Neural cell (in vitro differentiated cells): Measurements from ENCODE around the gene SPRYD4. TPM values are rescaled to one million over a fixed set of nuclear protein-coding genes. Genes with fewer than 3 reads are reported as not detected.
"Not testable (repeated sequence)": the region's sequence is repeated elsewhere in the genome, so short reads cannot be mapped to it uniquely, and the experiment has no call there.

Experiments
- H2AFZ ChIP-seq: fragments of 200-600, 300-800 bp; sonication (generic), shearing (Covaris generic); 2 replicates; pipeline ENCODE4 v1.6.0; 2014; ENCODE audit warnings: low read depth, mild to moderate bottlenecking, antibody characterized with exemption, low read length, moderate library complexity
- H3F3A ChIP-seq: fragments of 200-600 bp; shearing (Covaris generic); 2 replicates; pipeline ENCODE4 v1.6.1; 2016; ENCODE audit warnings: mild to moderate bottlenecking, moderate library complexity, mixed read lengths, antibody characterized with exemption, low read length; ENCODE audit not compliant: insufficient read depth, poor library complexity, severe bottlenecking
- H3K27ac ChIP-seq: fragments of 200-600, 300-800 bp; sonication (generic), shearing (Covaris generic); 2 replicates; pipeline ENCODE4 v1.5.1; 2014; ENCODE audit warnings: mild to moderate bottlenecking, low read length, moderate library complexity
- H3K27me3 ChIP-seq: fragments of 300-800, 200-600 bp; sonication (generic), shearing (Covaris generic); 2 replicates; pipeline ENCODE4 v1.6.0; 2014; ENCODE audit warnings: mild to moderate bottlenecking, low read depth, low read length, moderate library complexity; ENCODE audit not compliant: insufficient read depth
- H3K36me3 ChIP-seq: fragments of 300-800, 200-600 bp; sonication (generic), shearing (Covaris generic); 2 replicates; pipeline ENCODE4 v1.5.1; 2014; ENCODE audit warnings: mild to moderate bottlenecking, antibody characterized with exemption, low read length, moderate library complexity; ENCODE audit not compliant: insufficient read depth
- H3K4me2 ChIP-seq: fragments of 300-800, 200-600 bp; sonication (generic), shearing (Covaris generic); 2 replicates; pipeline ENCODE4 v1.6.0; 2014; ENCODE audit warnings: mild to moderate bottlenecking, low read length
- H3K4me3 ChIP-seq: fragments of 300-800, 200-600 bp; sonication (generic), shearing (Covaris generic); 2 replicates; pipeline ENCODE4 v1.5.1; 2014; ENCODE audit warnings: mild to moderate bottlenecking, low read length, moderate library complexity
- H3K79me2 ChIP-seq: fragments of 200-600 bp; shearing (Covaris generic); replicated peaks from 2 replicates; pipeline ENCODE4 v1.6.0; 2014; ENCODE audit warnings: mild to moderate bottlenecking, low read length, moderate library complexity; ENCODE audit not compliant: insufficient read depth
- H3K9ac ChIP-seq: fragments of 300-800, 200-600 bp; sonication (generic), shearing (Covaris generic); 2 replicates; pipeline ENCODE4 v1.6.1; 2016; ENCODE audit warnings: mild to moderate bottlenecking, low read length, mixed read lengths
- H3K9me2 ChIP-seq: fragments of 200-600 bp; shearing (Covaris generic); 2 replicates; pipeline ENCODE4 v1.6.1; 2016; ENCODE audit warnings: mild to moderate bottlenecking, low read length, mixed read lengths; ENCODE audit not compliant: insufficient read depth
- H3K9me3 ChIP-seq: fragments of 200-600, 300-800 bp; sonication (generic), shearing (Covaris generic); 2 replicates; pipeline ENCODE4 v1.6.1; 2016; ENCODE audit warnings: mild to moderate bottlenecking, mixed run types, low read length, moderate library complexity, mixed read lengths
- H4K20me1 ChIP-seq: fragments of 200-600 bp; shearing (Covaris generic); 2 replicates; pipeline ENCODE4 v1.6.1; 2016; ENCODE audit warnings: mild to moderate bottlenecking, mixed run types; ENCODE audit not compliant: insufficient read depth
- EP300 ChIP-seq: fragments of 450-650 bp; conservative IDR thresholded peaks from 2 replicates; pipeline ENCODE4 v1.6.1; 2014; ENCODE audit warnings: antibody characterized with exemption, mild to moderate bottlenecking, moderate library complexity; ENCODE audit not compliant: poor library complexity, severe bottlenecking
- EZH2 ChIP-seq: fragments of 200-600, 300-800 bp; shearing (Covaris generic), sonication (generic); IDR thresholded peaks from 2 replicates; pipeline ENCODE4 v1.6.1; 2014; ENCODE audit warnings: antibody characterized with exemption, low read length, borderline replicate concordance, mild to moderate bottlenecking; ENCODE audit not compliant: insufficient read depth, poor library complexity, severe bottlenecking
- MXI1 ChIP-seq: fragments of 450-650 bp; conservative IDR thresholded peaks from 2 replicates; pipeline ENCODE4 v1.6.1; 2014; ENCODE audit warnings: antibody characterized with exemption, mild to moderate bottlenecking; ENCODE audit not compliant: poor library complexity, severe bottlenecking
- POLR2AphosphoS5 ChIP-seq: IDR thresholded peaks from 2 replicates; pipeline ENCODE4 v1.6.1; 2012
- RAD21 ChIP-seq: fragments of 450-650 bp; conservative IDR thresholded peaks from 2 replicates; pipeline ENCODE4 v1.6.1; 2014; ENCODE audit warnings: antibody characterized with exemption, mild to moderate bottlenecking, moderate library complexity
- SMC3 ChIP-seq: fragments of 450-650 bp; conservative IDR thresholded peaks from 2 replicates; pipeline ENCODE4 v1.6.1; 2014; ENCODE audit warnings: antibody characterized with exemption, mild to moderate bottlenecking, moderate library complexity; ENCODE audit not compliant: poor library complexity
- TAF1 ChIP-seq: IDR thresholded peaks from 2 replicates; pipeline ENCODE4 v1.6.1; 2012; ENCODE audit warnings: low read depth
- polyA plus RNA-seq: library from polyadenylated mRNA; depleted of rRNA; stranded (reverse); fragments of >200 nt; gene quantifications from 2 replicates; pipeline ENCODE4 v1.2.3, GENCODE V29; 2014
- TF ChIP-seq, protein P1 (sequence below): IDR thresholded peaks from 2 replicates; pipeline ENCODE4 v1.6.1; 2012; ENCODE audit warnings: borderline replicate concordance
- TF ChIP-seq, protein P2 (sequence below): fragments of 450-650 bp; IDR thresholded peaks from 2 replicates; pipeline ENCODE4 v1.5.1; 2014; ENCODE audit warnings: antibody characterized with exemption, mild to moderate bottlenecking, moderate library complexity; ENCODE audit not compliant: poor library complexity, severe bottlenecking

The SPRYD4 gene
- polyA plus RNA-seq, 1 donor from 2014 or later = 1.8 TPM

DNA sequence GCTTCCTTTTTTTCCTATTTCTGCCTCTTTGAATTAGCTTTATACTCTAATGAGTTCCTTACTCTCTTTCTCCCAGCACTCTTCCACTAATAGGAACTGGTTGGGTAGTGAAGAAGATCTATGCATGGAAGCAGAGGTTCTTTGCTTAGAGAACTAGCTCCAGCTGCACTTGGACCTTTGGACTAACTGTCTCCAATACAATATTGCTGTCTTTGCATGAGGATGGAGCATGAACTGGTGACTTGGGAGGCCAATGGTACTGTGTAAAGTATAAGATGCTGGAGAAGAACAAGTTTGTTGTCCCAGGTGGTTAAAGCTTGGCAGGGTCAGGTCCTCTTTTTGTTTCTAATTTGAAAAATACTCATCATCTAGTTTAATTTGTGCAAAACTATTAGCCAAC lies 22.0 kb downstream of the SPRYD4 start:
- Histone ChIP-seq H3K27ac (no peak overlapping the region), H3K79me2 (no peaks in the 10 kb centered on the region), H3K9ac (no peak overlapping the region), H3K4me2 (no peak overlapping the region), H3F3A (no peaks in the 10 kb centered on the region), H3K4me3 (no peak overlapping the region), H4K20me1 (no peaks in the 10 kb centered on the region), H3K36me3 (no peaks in the 10 kb centered on the region), H3K9me3 (peaks cover 6% of the 10 kb centered on the region), H3K27me3 (peaks cover 32% of the 10 kb centered on the region), H3K9me2 (no peaks in the 10 kb centered on the region), H2AFZ (no peak overlapping the region)
- TF ChIP-seq EP300 (no peak), EZH2 (no peak), POLR2AphosphoS5 (no peak), MXI1 (no peak), SMC3 (no peak), RAD21 (no peak), TAF1 (no peak)
- TF ChIP-seq, protein P1, sequence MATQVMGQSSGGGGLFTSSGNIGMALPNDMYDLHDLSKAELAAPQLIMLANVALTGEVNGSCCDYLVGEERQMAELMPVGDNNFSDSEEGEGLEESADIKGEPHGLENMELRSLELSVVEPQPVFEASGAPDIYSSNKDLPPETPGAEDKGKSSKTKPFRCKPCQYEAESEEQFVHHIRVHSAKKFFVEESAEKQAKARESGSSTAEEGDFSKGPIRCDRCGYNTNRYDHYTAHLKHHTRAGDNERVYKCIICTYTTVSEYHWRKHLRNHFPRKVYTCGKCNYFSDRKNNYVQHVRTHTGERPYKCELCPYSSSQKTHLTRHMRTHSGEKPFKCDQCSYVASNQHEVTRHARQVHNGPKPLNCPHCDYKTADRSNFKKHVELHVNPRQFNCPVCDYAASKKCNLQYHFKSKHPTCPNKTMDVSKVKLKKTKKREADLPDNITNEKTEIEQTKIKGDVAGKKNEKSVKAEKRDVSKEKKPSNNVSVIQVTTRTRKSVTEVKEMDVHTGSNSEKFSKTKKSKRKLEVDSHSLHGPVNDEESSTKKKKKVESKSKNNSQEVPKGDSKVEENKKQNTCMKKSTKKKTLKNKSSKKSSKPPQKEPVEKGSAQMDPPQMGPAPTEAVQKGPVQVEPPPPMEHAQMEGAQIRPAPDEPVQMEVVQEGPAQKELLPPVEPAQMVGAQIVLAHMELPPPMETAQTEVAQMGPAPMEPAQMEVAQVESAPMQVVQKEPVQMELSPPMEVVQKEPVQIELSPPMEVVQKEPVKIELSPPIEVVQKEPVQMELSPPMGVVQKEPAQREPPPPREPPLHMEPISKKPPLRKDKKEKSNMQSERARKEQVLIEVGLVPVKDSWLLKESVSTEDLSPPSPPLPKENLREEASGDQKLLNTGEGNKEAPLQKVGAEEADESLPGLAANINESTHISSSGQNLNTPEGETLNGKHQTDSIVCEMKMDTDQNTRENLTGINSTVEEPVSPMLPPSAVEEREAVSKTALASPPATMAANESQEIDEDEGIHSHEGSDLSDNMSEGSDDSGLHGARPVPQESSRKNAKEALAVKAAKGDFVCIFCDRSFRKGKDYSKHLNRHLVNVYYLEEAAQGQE = no peak
- TF ChIP-seq, protein P2, sequence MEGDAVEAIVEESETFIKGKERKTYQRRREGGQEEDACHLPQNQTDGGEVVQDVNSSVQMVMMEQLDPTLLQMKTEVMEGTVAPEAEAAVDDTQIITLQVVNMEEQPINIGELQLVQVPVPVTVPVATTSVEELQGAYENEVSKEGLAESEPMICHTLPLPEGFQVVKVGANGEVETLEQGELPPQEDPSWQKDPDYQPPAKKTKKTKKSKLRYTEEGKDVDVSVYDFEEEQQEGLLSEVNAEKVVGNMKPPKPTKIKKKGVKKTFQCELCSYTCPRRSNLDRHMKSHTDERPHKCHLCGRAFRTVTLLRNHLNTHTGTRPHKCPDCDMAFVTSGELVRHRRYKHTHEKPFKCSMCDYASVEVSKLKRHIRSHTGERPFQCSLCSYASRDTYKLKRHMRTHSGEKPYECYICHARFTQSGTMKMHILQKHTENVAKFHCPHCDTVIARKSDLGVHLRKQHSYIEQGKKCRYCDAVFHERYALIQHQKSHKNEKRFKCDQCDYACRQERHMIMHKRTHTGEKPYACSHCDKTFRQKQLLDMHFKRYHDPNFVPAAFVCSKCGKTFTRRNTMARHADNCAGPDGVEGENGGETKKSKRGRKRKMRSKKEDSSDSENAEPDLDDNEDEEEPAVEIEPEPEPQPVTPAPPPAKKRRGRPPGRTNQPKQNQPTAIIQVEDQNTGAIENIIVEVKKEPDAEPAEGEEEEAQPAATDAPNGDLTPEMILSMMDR = no peak

DNA sequence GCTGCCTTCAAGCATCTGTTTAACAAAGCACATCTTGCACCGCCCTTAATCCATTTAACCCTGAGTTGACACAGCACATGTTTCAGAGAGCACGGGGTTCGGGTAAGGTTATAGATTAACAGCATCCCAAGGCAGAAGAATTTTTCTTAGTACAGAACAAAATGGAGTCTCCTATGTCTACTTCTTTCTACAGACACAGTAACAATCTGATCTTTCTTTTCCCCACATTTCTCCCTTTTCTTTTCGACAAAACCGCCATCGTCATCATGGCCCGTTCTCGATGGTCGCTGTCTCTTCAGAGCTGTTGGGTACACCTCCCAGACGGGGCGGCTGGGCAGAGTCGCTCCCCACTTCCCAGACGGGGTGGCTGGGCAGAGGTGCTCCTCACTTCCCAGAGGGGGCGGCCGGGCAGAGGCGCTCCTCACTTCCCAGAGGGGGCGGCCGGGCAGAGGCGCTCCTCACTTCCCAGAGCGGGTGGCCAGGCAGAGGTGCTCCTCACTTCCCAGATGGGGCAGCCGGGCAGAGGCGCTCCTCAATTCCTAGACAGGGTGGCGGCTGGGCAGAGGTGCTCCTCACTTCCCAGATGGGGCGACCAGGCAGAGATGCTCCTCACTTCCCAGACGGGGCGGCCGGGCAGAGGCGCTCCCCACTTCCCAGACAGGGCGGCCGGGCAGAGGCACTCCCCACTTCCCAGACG lies 25.2 kb downstream of the SPRYD4 start:
- H4K20me1 ChIP-seq, H3F3A ChIP-seq, H3K9ac ChIP-seq, H3K79me2 ChIP-seq, H3K36me3 ChIP-seq, H2AFZ ChIP-seq, H3K4me2 ChIP-seq, H3K27ac ChIP-seq, H3K4me3 ChIP-seq, H3K27me3 ChIP-seq, H3K9me3 ChIP-seq, H3K9me2 ChIP-seq: not testable (repeated sequence)

DNA sequence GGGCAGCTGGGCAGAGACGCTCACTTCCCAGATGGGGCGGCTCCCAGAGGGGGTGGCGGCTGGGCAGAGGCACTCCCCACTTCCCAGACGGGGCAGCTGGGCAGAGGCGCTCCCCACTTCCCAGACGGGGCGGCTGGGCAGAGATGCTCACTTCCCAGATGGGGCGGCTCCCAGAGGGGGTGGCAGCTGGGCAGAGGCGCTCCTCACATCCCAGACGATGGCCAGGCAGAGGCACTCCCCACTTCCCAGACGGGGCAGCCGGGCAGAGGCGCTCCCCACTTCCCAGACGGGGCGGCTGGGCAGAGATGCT lies 25.7 kb downstream of the SPRYD4 start:
- H4K20me1 ChIP-seq, H3K9me3 ChIP-seq, H3K79me2 ChIP-seq, H3K4me3 ChIP-seq, H3K9me2 ChIP-seq, H2AFZ ChIP-seq, H3K27ac ChIP-seq, H3F3A ChIP-seq, H3K27me3 ChIP-seq, H3K9ac ChIP-seq, H3K4me2 ChIP-seq, H3K36me3 ChIP-seq: not testable (repeated sequence)

DNA sequence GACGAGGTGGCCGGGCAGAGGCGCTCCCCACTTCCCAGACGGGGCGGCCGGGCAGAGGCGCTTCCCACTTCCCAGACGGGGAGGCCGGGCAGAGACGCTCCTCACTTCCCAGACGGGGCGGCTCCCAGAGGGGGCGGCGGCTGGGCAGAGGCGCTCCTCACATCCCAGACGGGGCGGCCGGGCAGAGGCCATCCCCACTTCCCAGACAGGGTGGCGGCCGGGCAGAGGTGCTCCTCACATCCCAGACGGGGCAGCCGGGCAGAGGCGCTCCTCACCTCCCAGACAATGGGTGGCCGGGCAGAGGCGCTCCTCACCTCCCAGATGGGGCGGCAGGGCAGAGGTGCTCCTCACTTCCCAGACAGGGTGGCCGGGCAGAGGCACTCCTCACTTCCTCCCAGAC lies 26.1 kb downstream of the SPRYD4 start:
- not testable (repeated sequence) for H3K27ac ChIP-seq, H3K9ac ChIP-seq, H3K4me3 ChIP-seq, H4K20me1 ChIP-seq, H2AFZ ChIP-seq, H3K9me3 ChIP-seq, H3K36me3 ChIP-seq, H3K27me3 ChIP-seq, H3K9me2 ChIP-seq, H3K4me2 ChIP-seq, H3F3A ChIP-seq, H3K79me2 ChIP-seq

DNA sequence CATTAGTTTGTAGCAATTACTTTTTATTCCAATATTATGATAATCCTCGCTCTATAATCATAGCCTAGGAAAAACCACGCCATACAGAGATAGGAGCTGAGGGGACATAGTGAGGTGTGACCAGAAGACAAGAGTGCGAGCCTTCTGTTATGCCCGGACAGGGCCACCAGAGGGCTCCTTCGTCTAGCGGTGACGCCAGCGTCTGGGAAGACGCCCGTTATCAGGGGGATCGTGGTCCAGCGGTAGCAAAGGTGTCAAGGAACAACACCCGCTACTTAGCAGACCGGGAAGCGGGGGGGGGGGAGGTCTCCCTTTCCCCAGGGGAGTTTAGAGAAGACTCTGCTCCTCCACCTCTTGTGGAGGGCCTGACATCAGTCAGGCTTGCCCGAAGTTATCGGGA lies 28.3 kb downstream of the SPRYD4 start:
- H3K9ac ChIP-seq, H2AFZ ChIP-seq: not testable (repeated sequence)

More for the DNA sequence above, 28.3 kb downstream of the SPRYD4 start:
- H3K36me3 ChIP-seq, H3K4me3 ChIP-seq, H3K27ac ChIP-seq, H3K9me3 ChIP-seq, H3K4me2 ChIP-seq, H3K9me2 ChIP-seq, H3F3A ChIP-seq, H4K20me1 ChIP-seq, H3K27me3 ChIP-seq, H3K79me2 ChIP-seq: not testable (repeated sequence)
